ENCODE data around the gene UBE2J2. TPM values are rescaled to one million over a fixed set of nuclear protein-coding genes. Genes with fewer than 3 reads are reported as not detected.
"Not testable (repeated sequence)": the region's sequence is repeated elsewhere in the genome, so short reads cannot be mapped to it uniquely, and the experiment has no call there.

Gene UBE2J2
- total and polyA plus RNA-seq, 8 donors, result 14.0 to 252 (median 46.5) TPM

DNA sequence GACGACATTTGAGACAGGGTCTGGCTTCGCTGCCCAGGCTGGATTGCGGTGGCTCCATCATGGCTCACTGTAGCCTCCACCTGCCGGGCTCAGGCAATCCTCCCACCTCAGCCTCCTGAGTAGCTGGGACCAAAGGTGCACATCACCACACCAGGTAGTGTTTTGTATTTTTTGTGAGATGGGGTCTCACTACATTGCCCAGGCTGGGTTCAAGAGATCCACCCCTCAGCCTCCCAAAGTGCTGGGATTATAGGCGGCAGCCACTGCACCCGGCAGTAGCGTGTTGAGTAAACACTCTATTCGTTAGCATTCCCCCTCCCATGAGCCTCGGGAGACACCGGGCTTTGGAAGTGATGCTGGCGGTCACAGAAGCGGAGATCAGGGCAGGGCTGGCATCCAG lies 20.3 kb downstream of the UBE2J2 start:
- intact Hi-C loops (cut with DNase I; ENCODE audit: low total_unique reads), result no loop called here
- Histone ChIP-seq H3K27me3 (peaks cover 0 to 4% (median 0%) of the 10 kb centered on the region in 3 donors), H3K9me3 (no peaks in the 10 kb centered on the region), H3K4me1 (peaks cover 0 to 12% (median under 1%) of the 10 kb centered on the region in 4 donors), H3K36me3 (peaks cover 23 to 68% (median 63%) of the 10 kb centered on the region in 4 donors), H3K4me3 (no peak overlapping the region), H3K27ac (no peak overlapping the region)
- 74 to 89% (median 77%) methylated on average over 10 to 12 of the region's 12 CpGs for WGBS, 5 donors
- no peak for DNase-seq
- no peak for TF ChIP-seq POLR2A (IDR thresholded peaks at IDR 0.05)
- TF ChIP-seq POLR2AphosphoS5 (IDR thresholded peaks at IDR 0.05), result no peak
- TF ChIP-seq, protein P1, sequence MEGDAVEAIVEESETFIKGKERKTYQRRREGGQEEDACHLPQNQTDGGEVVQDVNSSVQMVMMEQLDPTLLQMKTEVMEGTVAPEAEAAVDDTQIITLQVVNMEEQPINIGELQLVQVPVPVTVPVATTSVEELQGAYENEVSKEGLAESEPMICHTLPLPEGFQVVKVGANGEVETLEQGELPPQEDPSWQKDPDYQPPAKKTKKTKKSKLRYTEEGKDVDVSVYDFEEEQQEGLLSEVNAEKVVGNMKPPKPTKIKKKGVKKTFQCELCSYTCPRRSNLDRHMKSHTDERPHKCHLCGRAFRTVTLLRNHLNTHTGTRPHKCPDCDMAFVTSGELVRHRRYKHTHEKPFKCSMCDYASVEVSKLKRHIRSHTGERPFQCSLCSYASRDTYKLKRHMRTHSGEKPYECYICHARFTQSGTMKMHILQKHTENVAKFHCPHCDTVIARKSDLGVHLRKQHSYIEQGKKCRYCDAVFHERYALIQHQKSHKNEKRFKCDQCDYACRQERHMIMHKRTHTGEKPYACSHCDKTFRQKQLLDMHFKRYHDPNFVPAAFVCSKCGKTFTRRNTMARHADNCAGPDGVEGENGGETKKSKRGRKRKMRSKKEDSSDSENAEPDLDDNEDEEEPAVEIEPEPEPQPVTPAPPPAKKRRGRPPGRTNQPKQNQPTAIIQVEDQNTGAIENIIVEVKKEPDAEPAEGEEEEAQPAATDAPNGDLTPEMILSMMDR (IDR thresholded peaks at IDR 0.05), result no peak
- no peak for TF ChIP-seq EP300 (IDR thresholded peaks at IDR 0.05)

DNA sequence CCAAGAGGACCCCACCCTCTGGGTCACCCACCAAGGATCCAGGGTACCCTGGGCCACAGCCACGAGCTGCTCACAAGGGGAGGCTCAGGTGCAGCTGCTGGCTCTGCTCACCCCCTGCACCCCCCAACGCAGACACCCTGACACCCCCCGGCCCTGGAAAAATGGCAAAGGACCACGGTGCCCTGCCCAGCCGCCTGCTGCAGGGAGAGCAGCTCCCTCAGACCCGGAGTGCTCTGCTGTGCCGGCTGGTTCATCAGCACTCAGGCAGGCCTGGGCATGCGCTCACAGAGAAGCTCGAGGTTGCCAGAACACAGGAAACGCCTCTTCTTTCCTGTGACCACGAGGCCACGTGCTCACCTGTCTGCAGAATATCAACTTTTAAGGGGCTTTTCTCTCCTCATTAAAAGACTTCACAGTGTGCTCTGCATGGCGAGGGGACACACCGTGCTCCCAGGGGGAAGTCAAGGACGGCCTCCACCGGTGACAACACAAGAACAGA lies 22.8 kb downstream of the UBE2J2 start:
- Histone ChIP-seq H3K4me1 (peaks cover 10 to 26% (median 14%) of the 10 kb centered on the region in 4 donors), H3K4me3 (no peak overlapping the region), H3K27ac (no peak overlapping the region), H3K36me3 (peaks cover 18 to 46% (median 45%) of the 10 kb centered on the region in 4 donors), H3K9me3 (no peaks in the 10 kb centered on the region), H3K27me3 (peaks cover under 1 to 29% (median 20%) of the 10 kb centered on the region in 3 donors)
- 68 to 78% (median 74%) methylated on average over 14 to 16 of the region's 16 CpGs for WGBS, 5 donors
- no peak for DNase-seq
- intact Hi-C loops (cut with DNase I; ENCODE audit: low total_unique reads), result no loop called here
- TF ChIP-seq, protein P1 (IDR thresholded peaks at IDR 0.05), result no peak
- no peak for TF ChIP-seq EP300 (IDR thresholded peaks at IDR 0.05)
- TF ChIP-seq POLR2A (IDR thresholded peaks at IDR 0.05), result no peak
- no peak for TF ChIP-seq POLR2AphosphoS5 (IDR thresholded peaks at IDR 0.05)

DNA sequence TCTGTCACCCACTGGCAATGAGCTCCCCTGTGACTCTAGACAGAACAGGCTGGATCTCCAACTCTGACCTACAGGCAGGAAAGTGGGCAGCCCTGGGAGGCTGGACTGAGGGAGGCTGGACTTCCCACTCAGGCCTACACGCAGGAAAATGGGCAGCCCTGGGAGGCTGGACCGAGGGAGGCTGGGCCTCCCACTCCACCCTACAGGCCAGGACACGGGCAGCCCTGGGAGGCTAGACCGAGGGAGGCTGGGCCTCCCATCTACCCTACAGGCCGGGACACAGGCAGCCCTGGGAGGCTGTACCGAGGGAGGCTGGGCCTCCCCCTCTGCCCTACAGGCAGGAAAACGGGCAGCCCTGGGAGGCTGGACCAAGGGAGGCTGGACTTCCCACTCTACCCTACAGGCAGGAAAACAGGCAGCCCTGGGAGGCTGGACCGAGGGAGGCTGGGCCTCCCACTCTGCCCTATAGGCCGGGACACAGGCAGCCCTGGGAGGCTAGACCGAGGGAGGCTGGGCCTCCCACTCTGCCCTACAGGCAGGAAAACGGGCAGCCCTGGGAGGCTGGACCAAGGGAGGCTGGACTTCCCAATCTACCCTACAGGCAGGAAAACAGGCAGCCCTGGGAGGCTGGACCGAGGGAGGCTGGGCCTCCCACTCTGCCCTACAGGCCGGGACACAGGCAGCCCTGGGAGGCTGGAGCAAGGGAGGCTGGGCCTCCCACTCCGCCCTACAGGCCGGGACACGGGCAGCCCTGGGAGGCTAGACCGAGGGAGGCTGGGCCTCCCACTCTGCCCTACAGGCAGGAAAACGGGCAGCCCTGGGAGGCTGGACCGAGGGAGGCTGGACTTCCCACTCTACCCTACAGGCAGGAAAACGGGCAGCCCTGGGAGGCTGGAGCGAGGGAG lies 25.4 kb downstream of the UBE2J2 start:
- Histone ChIP-seq H3K36me3 (peaks cover 0 to 21% (median 19%) of the 10 kb centered on the region in 4 donors), H3K27me3 (peaks cover 7 to 48% (median 27%) of the 10 kb centered on the region in 3 donors), H3K4me1 (peaks cover 10 to 37% (median 22%) of the 10 kb centered on the region in 4 donors)
- H3K27ac ChIP-seq; H3K4me3 ChIP-seq; H3K9me3 ChIP-seq; intact Hi-C loops (cut with DNase I; ENCODE audit: low total_unique reads); DNase-seq: not testable (repeated sequence)
- WGBS, 5 donors, result 88 to 100% (median 90%) methylated on average over 1 to 21 of the region's 21 CpGs

DNA sequence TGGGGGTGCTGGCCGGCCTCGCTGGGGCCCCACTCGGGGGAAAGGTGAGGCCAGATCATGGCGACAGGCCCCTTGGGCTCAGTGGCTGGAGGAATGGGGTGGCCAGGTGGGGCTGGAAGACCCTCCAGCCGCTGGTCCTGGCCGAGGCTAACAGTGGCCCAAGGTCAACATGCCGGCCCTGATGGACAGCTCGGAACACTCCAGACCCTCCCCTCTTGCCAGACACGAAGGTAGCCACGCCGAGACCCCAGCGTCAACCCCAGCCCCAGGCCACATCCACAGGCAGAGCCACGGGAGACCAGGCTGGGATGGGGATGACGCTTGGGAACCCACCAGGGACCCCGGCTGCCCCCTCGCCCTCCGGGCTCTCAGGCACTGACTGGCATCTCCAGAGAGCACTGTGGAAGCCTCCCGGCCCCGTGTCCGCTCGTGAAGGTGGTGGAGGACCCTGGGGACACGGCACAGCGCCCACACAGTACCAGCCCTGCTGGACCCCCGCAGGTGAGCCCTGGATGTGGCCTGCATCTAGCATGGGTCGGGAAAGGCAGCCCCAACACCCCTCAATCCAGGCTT lies 26.2 kb downstream of the UBE2J2 start:
- intact Hi-C loops (cut with DNase I; ENCODE audit: low total_unique reads), result no loop called here
- no peaks in the 10 kb centered on the region for H3K9me3 ChIP-seq
- no peak overlapping the region for H3K4me3 ChIP-seq
- TF ChIP-seq POLR2A (IDR thresholded peaks at IDR 0.05) (no peak), EP300 (IDR thresholded peaks at IDR 0.05) (no peak), POLR2AphosphoS5 (IDR thresholded peaks at IDR 0.05) (no peak)
- TF ChIP-seq, protein P1 (IDR thresholded peaks at IDR 0.05), result no peak
- H3K36me3 ChIP-seq, result peaks cover 0 to 13% (median 11%) of the 10 kb centered on the region in 4 donors
- no peak for DNase-seq
- H3K27me3 ChIP-seq, result peaks cover 7 to 50% (median 27%) of the 10 kb centered on the region in 3 donors
- peaks cover 10 to 37% (median 22%) of the 10 kb centered on the region in 4 donors for H3K4me1 ChIP-seq
- 56 to 65% (median 57%) methylated on average over 14 to 25 of the region's 25 CpGs for WGBS, 5 donors
- no peak overlapping the region for H3K27ac ChIP-seq

Data from stomach (tissue), 9 donors.